Neural progenitor cell (in vitro differentiated cells): Measurements from ENCODE around the gene BEST3.

ENCODE experiments used
- CTCF ChIP-seq: fragments of 200-600 bp; sonication (generic); IDR thresholded peaks from 2 replicates; pipeline ENCODE4 v1.5.1; 2017; ENCODE audit warnings: antibody characterized with exemption, mild to moderate bottlenecking
- EZH2 ChIP-seq: fragments of 200-600 bp; sonication (generic); IDR thresholded peaks from 2 replicates; pipeline ENCODE4 v1.6.1; 2017; ENCODE audit warnings: antibody characterized with exemption, mild to moderate bottlenecking, moderate library complexity
- EZH2phosphoT487 ChIP-seq: fragments of 200-600 bp; sonication (generic); IDR thresholded peaks from 2 replicates; pipeline ENCODE4 v1.6.1; 2017; ENCODE audit warnings: antibody characterized with exemption

- no peak for TF ChIP-seq CTCF
- TF ChIP-seq EZH2 = no peak
- TF ChIP-seq EZH2phosphoT487 = no peak
Measured at GRCh38 chr12:69660164-69660863, 38.8 kb downstream of the BEST3 start.
